Glutamatergic neuron (in vitro differentiated cells): ENCODE measurements around the gene PCDHAC2. TPM values are rescaled to one million over a fixed set of nuclear protein-coding genes. Genes with fewer than 3 reads are reported as not detected.

Experiments
- DNase-seq: peaks from one replicate; pipeline ENCODE4 v3.0.0; 2022
- H3K27ac Mint-ChIP-seq: one replicate; pipeline ENCODE4 v1.8.0; 2020; ENCODE audit warnings: mild to moderate bottlenecking, mixed read lengths, inconsistent platforms; ENCODE audit not compliant: unreplicated experiment
- H3K27me3 Mint-ChIP-seq: one replicate; pipeline ENCODE4 v1.8.0; 2020; ENCODE audit warnings: mild to moderate bottlenecking, moderate library complexity, mixed read lengths, inconsistent platforms; ENCODE audit not compliant: unreplicated experiment
- H3K36me3 Mint-ChIP-seq: one replicate; pipeline ENCODE4 v1.8.0; 2020; ENCODE audit warnings: mild to moderate bottlenecking, mixed read lengths, inconsistent platforms; ENCODE audit not compliant: unreplicated experiment
- H3K4me1 Mint-ChIP-seq: one replicate; pipeline ENCODE4 v1.8.0; 2020; ENCODE audit warnings: mild to moderate bottlenecking, low read depth, mixed read lengths, inconsistent platforms; ENCODE audit not compliant: unreplicated experiment
- H3K4me3 Mint-ChIP-seq: one replicate; pipeline ENCODE4 v1.8.0; 2020; ENCODE audit warnings: mild to moderate bottlenecking, mixed read lengths, inconsistent platforms; ENCODE audit not compliant: unreplicated experiment
- H3K9me3 Mint-ChIP-seq: one replicate; pipeline ENCODE4 v1.8.0; 2020; ENCODE audit warnings: mild to moderate bottlenecking, moderate library complexity, mixed read lengths, inconsistent platforms; ENCODE audit not compliant: unreplicated experiment
- long read RNA-seq: library from polyadenylated mRNA; unstranded; transcript quantifications from one replicate; pipeline ENCODE4 v2.0.0, GENCODE V29; 2020; ENCODE audit not compliant: unreplicated experiment
- total RNA-seq: library from RNA; stranded (reverse); fragmentation: NEBNext Ultra II Directional; extraction: Animal tissue kit (Norgen Biotek cat#: 25700); gene quantifications from one replicate; pipeline ENCODE4 v1.2.1, GENCODE V29; 2021; ENCODE audit not compliant: unreplicated experiment
- TF ChIP-seq, protein P1 (sequence below): fragments of 200-600 bp; sonication (generic); IDR thresholded peaks from one replicate; pipeline ENCODE4 v1.5.0; 2021; ENCODE audit not compliant: partially characterized antibody, unreplicated experiment

Gene PCDHAC2, protein sequence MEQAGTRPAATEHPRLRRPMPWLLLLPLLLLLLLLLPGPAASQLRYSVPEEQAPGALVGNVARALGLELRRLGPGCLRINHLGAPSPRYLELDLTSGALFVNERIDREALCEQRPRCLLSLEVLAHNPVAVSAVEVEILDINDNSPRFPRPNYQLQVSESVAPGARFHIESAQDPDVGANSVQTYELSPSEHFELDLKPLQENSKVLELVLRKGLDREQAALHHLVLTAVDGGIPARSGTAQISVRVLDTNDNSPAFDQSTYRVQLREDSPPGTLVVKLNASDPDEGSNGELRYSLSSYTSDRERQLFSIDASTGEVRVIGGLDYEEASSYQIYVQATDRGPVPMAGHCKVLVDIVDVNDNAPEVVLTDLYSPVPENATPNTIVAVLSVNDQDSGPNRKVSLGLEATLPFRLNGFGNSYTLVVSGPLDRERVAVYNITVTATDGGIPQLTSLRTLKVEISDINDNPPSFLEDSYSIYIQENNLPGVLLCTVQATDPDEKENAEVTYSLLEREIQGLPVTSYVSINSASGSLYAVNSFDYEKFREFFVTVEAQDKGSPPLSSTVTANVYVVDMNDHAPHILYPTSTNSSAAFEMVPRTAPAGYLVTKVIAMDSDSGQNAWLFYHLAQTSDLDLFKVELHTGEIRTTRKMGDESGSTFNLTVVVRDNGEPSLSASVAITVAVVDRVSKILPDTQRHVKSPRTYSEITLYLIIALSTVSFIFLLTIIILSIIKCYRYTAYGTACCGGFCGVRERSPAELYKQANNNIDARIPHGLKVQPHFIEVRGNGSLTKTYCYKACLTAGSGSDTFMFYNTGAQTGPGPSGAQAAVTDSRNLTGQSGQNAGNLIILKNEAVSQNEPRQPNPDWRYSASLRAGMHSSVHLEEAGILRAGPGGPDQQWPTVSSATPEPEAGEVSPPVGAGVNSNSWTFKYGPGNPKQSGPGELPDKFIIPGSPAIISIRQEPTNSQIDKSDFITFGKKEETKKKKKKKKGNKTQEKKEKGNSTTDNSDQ
- 6.0 TPM for total RNA-seq
- long read RNA-seq, partial matches to known transcripts: 0 of 4 reads
- long read RNA-seq, other reads (novel, unspliced or antisense): 4 of 4 reads

DNA sequence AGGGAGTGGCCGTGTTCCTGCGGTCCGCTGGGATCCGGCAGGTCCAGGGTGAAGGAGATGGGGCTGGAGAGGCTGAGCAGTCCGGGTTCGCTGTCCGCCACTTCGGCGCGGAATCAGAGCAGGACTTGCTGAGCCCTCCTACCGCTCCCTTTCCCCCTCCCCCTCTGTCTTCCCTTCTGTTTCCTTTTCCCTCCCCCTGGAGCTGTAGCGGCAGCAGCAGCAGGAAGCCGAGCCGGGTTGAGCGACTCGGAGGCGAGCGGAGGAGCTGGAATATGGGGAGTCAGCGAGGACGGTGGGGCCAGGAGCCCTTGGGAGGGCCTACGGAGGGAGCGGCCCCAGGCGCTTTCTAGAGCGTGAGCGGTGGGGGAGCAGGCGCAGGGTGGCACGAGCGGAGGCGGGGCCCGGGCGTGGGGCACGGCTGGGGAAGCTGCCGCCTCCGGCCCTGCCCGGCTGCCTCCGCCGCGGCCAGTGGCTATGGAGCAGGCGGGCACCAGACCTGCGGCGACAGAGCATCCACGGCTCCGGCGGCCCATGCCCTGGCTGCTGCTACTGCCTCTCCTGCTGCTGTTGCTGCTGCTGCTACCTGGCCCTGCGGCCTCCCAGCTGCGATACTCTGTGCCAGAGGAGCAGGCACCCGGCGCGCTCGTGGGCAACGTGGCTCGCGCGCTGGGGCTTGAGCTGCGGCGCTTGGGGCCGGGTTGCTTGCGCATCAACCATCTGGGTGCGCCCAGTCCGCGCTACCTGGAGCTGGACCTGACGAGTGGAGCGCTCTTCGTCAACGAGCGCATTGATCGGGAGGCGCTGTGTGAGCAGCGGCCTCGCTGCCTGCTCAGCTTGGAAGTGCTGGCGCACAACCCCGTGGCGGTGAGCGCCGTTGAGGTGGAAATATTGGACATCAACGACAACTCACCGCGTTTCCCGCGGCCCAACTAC lies at the start of gene PCDHAC2:
PCDHAC2 (plus strand) TSS at position 184 of the 933 bp plus-strand sequence; CDS start at position 475, 291 bp downstream.
- peaks cover 2% of the 10 kb centered on the region for H3K27me3 Mint-ChIP-seq
- H3K27ac Mint-ChIP-seq: peak within 1 kb of the TSS; percentile 86
- no peaks in the 10 kb centered on the region for H3K36me3 Mint-ChIP-seq
- H3K4me3 Mint-ChIP-seq: peak within 1 kb of the TSS; percentile 89
- peak; percentile 75 for DNase-seq
- peaks cover 13% of the 10 kb centered on the region for H3K4me1 Mint-ChIP-seq
- peaks cover 5% of the 10 kb centered on the region for H3K9me3 Mint-ChIP-seq
- TF ChIP-seq, protein P1, sequence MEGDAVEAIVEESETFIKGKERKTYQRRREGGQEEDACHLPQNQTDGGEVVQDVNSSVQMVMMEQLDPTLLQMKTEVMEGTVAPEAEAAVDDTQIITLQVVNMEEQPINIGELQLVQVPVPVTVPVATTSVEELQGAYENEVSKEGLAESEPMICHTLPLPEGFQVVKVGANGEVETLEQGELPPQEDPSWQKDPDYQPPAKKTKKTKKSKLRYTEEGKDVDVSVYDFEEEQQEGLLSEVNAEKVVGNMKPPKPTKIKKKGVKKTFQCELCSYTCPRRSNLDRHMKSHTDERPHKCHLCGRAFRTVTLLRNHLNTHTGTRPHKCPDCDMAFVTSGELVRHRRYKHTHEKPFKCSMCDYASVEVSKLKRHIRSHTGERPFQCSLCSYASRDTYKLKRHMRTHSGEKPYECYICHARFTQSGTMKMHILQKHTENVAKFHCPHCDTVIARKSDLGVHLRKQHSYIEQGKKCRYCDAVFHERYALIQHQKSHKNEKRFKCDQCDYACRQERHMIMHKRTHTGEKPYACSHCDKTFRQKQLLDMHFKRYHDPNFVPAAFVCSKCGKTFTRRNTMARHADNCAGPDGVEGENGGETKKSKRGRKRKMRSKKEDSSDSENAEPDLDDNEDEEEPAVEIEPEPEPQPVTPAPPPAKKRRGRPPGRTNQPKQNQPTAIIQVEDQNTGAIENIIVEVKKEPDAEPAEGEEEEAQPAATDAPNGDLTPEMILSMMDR: no peak

DNA sequence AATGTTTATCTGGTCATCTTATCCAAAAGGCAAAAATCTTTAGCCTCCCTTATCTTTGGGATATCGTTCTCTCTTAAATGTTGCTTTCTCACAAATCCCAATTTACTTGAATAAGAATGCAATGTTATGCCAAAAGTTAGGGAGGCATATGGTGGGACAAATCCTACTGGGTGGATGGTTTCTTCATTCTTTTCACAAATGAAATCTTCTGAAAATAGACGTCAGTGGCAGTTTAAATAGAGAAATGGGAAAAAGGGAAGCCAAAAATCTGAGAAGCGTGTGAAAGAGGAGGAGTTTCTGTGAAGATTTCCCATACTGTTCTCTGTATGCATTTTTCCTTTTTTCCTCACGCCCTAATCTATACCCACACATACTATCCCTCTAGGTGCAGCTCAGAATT lies 42.7 kb upstream of the PCDHAC2 start:
- Mint-ChIP-seq H3K4me1 (peaks cover 5% of the 10 kb centered on the region), H3K27ac (no peak overlapping the region), H3K27me3 (peaks cover 4% of the 10 kb centered on the region), H3K9me3 (peaks cover 9% of the 10 kb centered on the region), H3K4me3 (no peak overlapping the region), H3K36me3 (no peaks in the 10 kb centered on the region)
- TF ChIP-seq, protein P1: no peak
- no peak for DNase-seq

DNA sequence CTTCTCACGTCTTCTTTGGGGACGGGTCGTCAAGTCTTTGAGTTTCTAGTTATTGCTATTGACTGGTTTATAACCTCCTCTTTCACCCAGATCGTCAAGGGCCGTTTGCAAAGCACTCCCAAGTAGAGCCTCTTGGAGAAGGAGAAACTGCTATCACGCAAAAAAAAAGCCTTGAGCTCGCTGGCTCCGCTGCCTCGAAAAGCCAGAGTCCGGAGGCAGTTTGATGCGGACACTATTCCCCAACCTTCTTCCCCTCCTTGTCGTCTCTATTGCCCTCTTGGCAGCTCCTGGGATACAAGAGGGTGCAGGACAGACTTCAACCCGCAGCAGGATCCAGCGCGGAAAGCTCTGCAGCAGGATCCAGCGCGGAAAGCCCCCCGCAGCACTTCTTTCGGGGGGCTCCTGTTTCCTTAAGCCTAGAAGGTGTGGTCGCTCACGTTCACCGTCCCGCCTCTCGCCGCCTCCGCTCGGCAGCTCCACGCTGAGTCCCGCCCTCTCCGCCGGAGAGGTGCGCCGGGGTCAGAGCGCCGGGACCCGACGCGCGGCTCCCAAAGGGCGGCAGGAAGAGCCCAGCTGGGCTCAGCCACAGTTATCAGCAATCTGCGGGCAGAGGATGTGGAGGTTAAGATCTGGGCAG lies 40.4 kb upstream of the PCDHAC2 start, which contains the start of gene PCDHAC1:
PCDHAC1 (plus strand) TSS at position 494 of the 637 bp plus-strand sequence. CDS start 594 bp downstream, outside the sequence.
- Mint-ChIP-seq H3K4me1 (peaks cover 5% of the 10 kb centered on the region), H3K36me3 (no peaks in the 10 kb centered on the region), H3K27ac (peak within 1 kb of the TSS; percentile 80), H3K27me3 (peaks cover 5% of the 10 kb centered on the region), H3K4me3 (peak within 1 kb of the TSS; percentile 88), H3K9me3 (peaks cover 9% of the 10 kb centered on the region)
- TF ChIP-seq, protein P1: no peak
- DNase-seq: peak; percentile 74
